ENCODE measurements around the gene APOC3.

DNA sequence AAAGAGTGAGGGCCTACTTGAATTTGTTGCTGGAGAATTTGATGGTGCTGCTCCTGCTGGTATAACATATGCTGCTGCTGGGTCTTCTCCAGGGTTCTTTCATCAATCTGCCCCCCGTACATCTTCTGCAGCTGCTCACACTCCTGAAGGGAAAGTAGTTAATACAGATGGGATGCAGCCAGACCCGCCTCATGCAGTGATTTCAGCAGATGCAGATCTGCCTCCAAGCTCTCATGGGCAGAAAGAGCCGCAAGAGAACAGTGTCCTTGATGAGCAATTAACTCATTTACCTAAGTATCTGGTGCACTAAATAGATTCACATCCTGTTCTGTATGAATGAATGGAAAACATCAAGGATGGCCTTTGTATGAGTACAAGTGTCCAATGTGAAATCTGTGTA is 32.5 kb downstream of the APOC3 start:
- TF ChIP-seq, protein P1, sequence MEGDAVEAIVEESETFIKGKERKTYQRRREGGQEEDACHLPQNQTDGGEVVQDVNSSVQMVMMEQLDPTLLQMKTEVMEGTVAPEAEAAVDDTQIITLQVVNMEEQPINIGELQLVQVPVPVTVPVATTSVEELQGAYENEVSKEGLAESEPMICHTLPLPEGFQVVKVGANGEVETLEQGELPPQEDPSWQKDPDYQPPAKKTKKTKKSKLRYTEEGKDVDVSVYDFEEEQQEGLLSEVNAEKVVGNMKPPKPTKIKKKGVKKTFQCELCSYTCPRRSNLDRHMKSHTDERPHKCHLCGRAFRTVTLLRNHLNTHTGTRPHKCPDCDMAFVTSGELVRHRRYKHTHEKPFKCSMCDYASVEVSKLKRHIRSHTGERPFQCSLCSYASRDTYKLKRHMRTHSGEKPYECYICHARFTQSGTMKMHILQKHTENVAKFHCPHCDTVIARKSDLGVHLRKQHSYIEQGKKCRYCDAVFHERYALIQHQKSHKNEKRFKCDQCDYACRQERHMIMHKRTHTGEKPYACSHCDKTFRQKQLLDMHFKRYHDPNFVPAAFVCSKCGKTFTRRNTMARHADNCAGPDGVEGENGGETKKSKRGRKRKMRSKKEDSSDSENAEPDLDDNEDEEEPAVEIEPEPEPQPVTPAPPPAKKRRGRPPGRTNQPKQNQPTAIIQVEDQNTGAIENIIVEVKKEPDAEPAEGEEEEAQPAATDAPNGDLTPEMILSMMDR (IDR thresholded peaks at IDR 0.05): no peak
- TF ChIP-seq POLR2A (IDR thresholded peaks at IDR 0.05) (no peak), POLR2AphosphoS5 (IDR thresholded peaks at IDR 0.05) (no peak)

All from gastroesophageal sphincter (tissue), 3 donors.